Neural progenitor cell (in vitro differentiated cells): ENCODE measurements around the gene PYGM. TPM values are rescaled to one million over a fixed set of nuclear protein-coding genes. Genes with fewer than 3 reads are reported as not detected.
A peak's percentile ranks its signal among the peaks of the same experiment; 100 is the strongest.

ENCODE experiments used
- DNase-seq: peaks from one replicate; pipeline ENCODE4 v3.0.0-alpha.2; 2016; ENCODE audit warnings: low spot score
- H2AFZ ChIP-seq: fragments of 200-600 bp; sonication (generic); replicated peaks from 2 replicates; pipeline ENCODE4 v1.6.1; 2016; ENCODE audit warnings: antibody characterized with exemption
- H3F3A ChIP-seq: fragments of 200-600 bp; sonication (generic); 2 replicates; pipeline ENCODE4 v1.6.1; 2016; ENCODE audit warnings: antibody characterized with exemption, low read depth
- H3K27ac ChIP-seq: fragments of 200-600 bp; sonication (generic); 2 replicates; pipeline ENCODE4 v1.5.1; 2016; ENCODE audit warnings: mild to moderate bottlenecking
- H3K27me3 ChIP-seq: fragments of 200-600 bp; sonication (generic); 2 replicates; pipeline ENCODE4 v1.6.1; 2016; ENCODE audit warnings: mild to moderate bottlenecking, moderate library complexity
- H3K36me3 ChIP-seq: fragments of 200-600 bp; sonication (generic); 2 replicates; pipeline ENCODE4 v1.5.1; 2016
- H3K4me1 ChIP-seq: fragments of 200-600 bp; sonication (generic); 2 replicates; pipeline ENCODE4 v1.6.1; 2016; ENCODE audit warnings: mixed run types
- H3K4me2 ChIP-seq: fragments of 200-600 bp; sonication (generic); 2 replicates; pipeline ENCODE4 v1.6.1; 2016
- H3K4me3 ChIP-seq: fragments of 200-600 bp; sonication (generic); 2 replicates; pipeline ENCODE4 v1.5.1; 2016
- H3K79me2 ChIP-seq: fragments of 200-600 bp; sonication (generic); 2 replicates; pipeline ENCODE4 v1.6.1; 2016; ENCODE audit warnings: low read depth
- H3K9ac ChIP-seq: fragments of 200-600 bp; sonication (generic); 2 replicates; pipeline ENCODE4 v1.6.1; 2016
- H3K9me3 ChIP-seq: fragments of 200-600 bp; sonication (generic); 2 replicates; pipeline ENCODE4 v1.5.1; 2016; ENCODE audit warnings: low read depth
- H4K20me1 ChIP-seq: fragments of 200-600 bp; sonication (generic); 2 replicates; pipeline ENCODE4 v1.6.1; 2016; ENCODE audit warnings: low read depth
- H3K27ac Mint-ChIP-seq: 3 replicates; pipeline ENCODE4 v1.8.0; 2021; ENCODE audit warnings: mixed read lengths
- H3K27me3 Mint-ChIP-seq: 2 replicates; pipeline ENCODE4 v1.8.0; 2022; ENCODE audit warnings: low read depth, mild to moderate bottlenecking, inconsistent platforms, moderate library complexity, mixed read lengths; ENCODE audit not compliant: insufficient read depth
- H3K36me3 Mint-ChIP-seq: 3 replicates; pipeline ENCODE4 v1.8.0; 2021; ENCODE audit warnings: mixed read lengths
- H3K4me1 Mint-ChIP-seq: 3 replicates; pipeline ENCODE4 v1.8.0; 2021; ENCODE audit warnings: mixed read lengths
- H3K4me3 Mint-ChIP-seq: 3 replicates; pipeline ENCODE4 v1.8.0; 2021; ENCODE audit warnings: mild to moderate bottlenecking, moderate library complexity, mixed read lengths
- H3K9me3 Mint-ChIP-seq: 3 replicates; pipeline ENCODE4 v1.8.0; 2020; ENCODE audit warnings: mixed read lengths
- CTCF ChIP-seq: fragments of 200-600 bp; sonication (generic); IDR thresholded peaks from 2 replicates; pipeline ENCODE4 v1.5.1; 2017; ENCODE audit warnings: antibody characterized with exemption, mild to moderate bottlenecking
- EZH2 ChIP-seq: fragments of 200-600 bp; sonication (generic); IDR thresholded peaks from 2 replicates; pipeline ENCODE4 v1.6.1; 2017; ENCODE audit warnings: antibody characterized with exemption, mild to moderate bottlenecking, moderate library complexity
- EZH2phosphoT487 ChIP-seq: fragments of 200-600 bp; sonication (generic); IDR thresholded peaks from 2 replicates; pipeline ENCODE4 v1.6.1; 2017; ENCODE audit warnings: antibody characterized with exemption
- total RNA-seq: library from RNA; depleted of rRNA; stranded (reverse); fragments of >200 nt; gene quantifications from 2 replicates; pipeline ENCODE4 v1.2.3, GENCODE V29; 2015; ENCODE audit warnings: low replicate concordance

The PYGM gene
- total RNA-seq, 1 donor from 2014 or later = 1.4 TPM

DNA sequence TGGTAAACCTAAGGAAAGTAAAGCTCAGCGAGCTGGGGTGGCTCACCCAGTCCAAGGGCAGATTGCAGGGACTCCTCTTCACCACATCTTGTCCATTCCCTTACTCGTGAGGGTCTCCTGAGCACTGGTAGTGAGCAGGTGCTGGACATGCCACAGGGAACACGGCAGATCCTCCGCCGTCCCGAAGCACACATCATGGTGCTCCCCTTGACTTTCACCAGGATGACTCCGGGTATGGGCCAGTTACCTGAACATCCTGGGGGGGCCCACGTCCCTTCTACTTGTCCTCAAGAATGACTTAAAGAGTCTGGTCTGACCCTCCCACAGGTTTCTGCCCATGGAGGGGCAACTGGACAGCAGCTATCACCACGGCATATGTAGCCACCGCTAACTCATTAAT lies 26.5 kb upstream of the PYGM start:
- no peaks in the 10 kb centered on the region for H3K9me3 ChIP-seq
- DNase-seq = no peak
- Mint-ChIP-seq H3K4me1 (no peaks in the 10 kb centered on the region), H3K27me3 (peaks cover 2% of the 10 kb centered on the region), H3K36me3 (no peaks in the 10 kb centered on the region), H3K9me3 (no peaks in the 10 kb centered on the region), H3K27ac (no peak overlapping the region), H3K4me3 (no peak overlapping the region)
- no peaks in the 10 kb centered on the region for H4K20me1 ChIP-seq
- TF ChIP-seq CTCF = no peak
- peaks cover 3% of the 10 kb centered on the region for H3F3A ChIP-seq
- no peak overlapping the region for H3K4me3 ChIP-seq
- H3K27me3 ChIP-seq = no peaks in the 10 kb centered on the region
- no peak overlapping the region for H3K4me2 ChIP-seq
- H3K9ac ChIP-seq = no peak overlapping the region
- no peak overlapping the region for H2AFZ ChIP-seq
- no peaks in the 10 kb centered on the region for H3K4me1 ChIP-seq
- no peaks in the 10 kb centered on the region for H3K36me3 ChIP-seq
- no peaks in the 10 kb centered on the region for H3K79me2 ChIP-seq
- no peak overlapping the region for H3K27ac ChIP-seq

GRCh38 chr11:64784813-64785581 lies 25.2 kb upstream of the PYGM start:
- no peak overlapping the region for H3K4me3 Mint-ChIP-seq

DNA sequence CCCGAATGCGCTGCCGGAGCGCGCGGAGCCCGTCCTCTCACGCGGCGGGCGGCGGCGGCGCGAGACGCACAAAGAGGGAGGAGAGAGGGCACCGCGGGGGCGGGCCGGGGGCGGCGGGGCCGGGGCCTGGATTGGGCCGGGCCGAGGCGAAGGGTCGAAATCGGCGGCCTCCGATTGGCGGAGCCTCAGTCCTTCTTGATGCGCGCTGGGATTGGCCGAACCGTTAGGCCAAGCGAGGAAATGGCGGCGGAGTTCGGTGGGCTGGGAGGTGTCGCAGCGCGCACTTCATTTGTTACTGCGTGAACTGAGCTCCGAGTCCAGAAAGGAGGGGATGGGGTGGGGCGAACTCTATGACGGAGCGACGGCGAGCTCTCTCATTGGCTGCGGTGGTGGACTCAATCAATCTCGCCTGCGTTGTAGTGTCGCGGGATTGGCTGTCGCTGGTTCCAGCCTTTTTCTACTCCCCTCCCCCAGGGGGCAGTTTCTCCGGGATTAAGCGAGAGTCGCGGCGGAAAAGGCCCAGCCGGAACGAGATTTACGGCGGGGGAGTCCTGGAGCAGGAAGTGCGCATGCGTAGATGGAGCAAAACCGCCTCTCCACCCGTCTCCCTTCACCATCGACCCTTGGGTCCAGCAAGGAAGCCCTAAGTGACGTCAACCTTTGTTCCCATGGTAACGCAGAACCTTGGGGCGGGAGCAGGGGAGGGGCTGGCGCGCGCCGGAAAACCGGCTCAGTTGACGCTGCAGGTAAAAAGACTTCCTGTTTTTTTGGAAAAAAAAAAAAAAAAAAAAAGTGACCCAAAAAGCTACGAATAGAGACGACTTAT lies 18.9 kb upstream of the PYGM start, which contains the start of gene SF1:
TSS of gene SF1 (minus strand) at position 70 of the 826 bp plus-strand sequence. CDS start 150 bp downstream, outside the sequence.
- TF ChIP-seq EZH2phosphoT487 (no peak), CTCF (peak; percentile 17)
- peak within 1 kb of the TSS; percentile 97 for H3K27ac Mint-ChIP-seq
- H3K9ac ChIP-seq = peak within 1 kb of the TSS; percentile 98
- peaks cover 32% of the 10 kb centered on the region for H3K36me3 ChIP-seq
- peaks cover 48% of the 10 kb centered on the region for H3K79me2 ChIP-seq
- H4K20me1 ChIP-seq = peaks cover 39% of the 10 kb centered on the region
- peaks cover 56% of the 10 kb centered on the region for H3F3A ChIP-seq
- DNase-seq = peak; percentile 100
- peaks cover 33% of the 10 kb centered on the region for H3K36me3 Mint-ChIP-seq
- H3K4me3 ChIP-seq = peak within 1 kb of the TSS; percentile 98
- H3K4me3 Mint-ChIP-seq = peak within 1 kb of the TSS; percentile 91
- H3K9me3 Mint-ChIP-seq = no peaks in the 10 kb centered on the region
- peak within 1 kb of the TSS; percentile 100 for H3K4me2 ChIP-seq
- peaks cover 35% of the 10 kb centered on the region for H3K4me1 Mint-ChIP-seq
- H3K4me1 ChIP-seq = peaks cover 28% of the 10 kb centered on the region
- H3K27me3 Mint-ChIP-seq = peaks cover 12% of the 10 kb centered on the region
- no peaks in the 10 kb centered on the region for H3K9me3 ChIP-seq
- no peaks in the 10 kb centered on the region for H3K27me3 ChIP-seq
- H2AFZ ChIP-seq = peak within 1 kb of the TSS; percentile 67
- peak within 1 kb of the TSS; percentile 99 for H3K27ac ChIP-seq

More at GRCh38 chr11:64784813-64785581, 25.2 kb upstream of the PYGM start:
- Histone ChIP-seq H3K79me2 (peaks cover 3% of the 10 kb centered on the region), H3K4me2 (no peak overlapping the region), H3F3A (peaks cover 6% of the 10 kb centered on the region), H3K36me3 (no peaks in the 10 kb centered on the region), H4K20me1 (no peaks in the 10 kb centered on the region), H3K4me1 (no peaks in the 10 kb centered on the region), H2AFZ (no peak overlapping the region), H3K9ac (no peak overlapping the region), H3K27me3 (no peaks in the 10 kb centered on the region), H3K27ac (no peak overlapping the region), H3K4me3 (no peak overlapping the region), H3K9me3 (no peaks in the 10 kb centered on the region)
- TF ChIP-seq EZH2 (no peak), EZH2phosphoT487 (no peak), CTCF (no peak)
- DNase-seq = no peak
- H3K9me3 Mint-ChIP-seq = no peaks in the 10 kb centered on the region
- H3K4me1 Mint-ChIP-seq = no peaks in the 10 kb centered on the region
- no peaks in the 10 kb centered on the region for H3K36me3 Mint-ChIP-seq
- H3K27ac Mint-ChIP-seq = no peak overlapping the region
- no peaks in the 10 kb centered on the region for H3K27me3 Mint-ChIP-seq
